Activated CD8-positive, alpha-beta T cell treated with anti-CD3 and anti-CD28 coated beads for 36 hours (primary cell): ENCODE results near the gene NXN. TPM values are rescaled to one million over a fixed set of nuclear protein-coding genes. Genes with fewer than 3 reads are reported as not detected.
"Not testable (repeated sequence)": the region's sequence is repeated elsewhere in the genome, so short reads cannot be mapped to it uniquely, and the experiment has no call there.

Experiments used
- ATAC-seq: fragments of 200-7000 bp; cut with Tn5 transposase; one replicate; pipeline ENCODE4 v1.10.0; 2021; ENCODE audit warnings: mild to moderate bottlenecking, moderate library complexity
- CTCF ChIA-PET: fragments of 350-600 bp; sonication (Branson Sonifier 250); formaldehyde crosslinking; loops from one replicate; lab custom pipeline; 2021; ENCODE audit warnings: antibody characterized with exemption; lab: Charles Lee
- POLR2A ChIA-PET: fragments of 350-600 bp; sonication (Branson Sonifier 250); formaldehyde crosslinking; loops from one replicate; lab custom pipeline; 2021; ENCODE audit warnings: antibody characterized with exemption; lab: Charles Lee
- DNase-seq: peaks from one replicate; pipeline ENCODE4 v3.0.0-alpha.2; 2020
- H3K27ac Mint-ChIP-seq: one replicate; pipeline ENCODE4 v1.8.0; 2021; ENCODE audit warnings: mild to moderate bottlenecking, mixed read lengths
- H3K27me3 Mint-ChIP-seq: one replicate; pipeline ENCODE4 v1.8.0; 2021; ENCODE audit warnings: mixed read lengths
- H3K36me3 Mint-ChIP-seq: one replicate; pipeline ENCODE4 v1.8.0; 2021; ENCODE audit warnings: low read depth, mixed read lengths
- H3K4me1 Mint-ChIP-seq: one replicate; pipeline ENCODE4 v1.8.0; 2021; ENCODE audit warnings: low read depth, mixed read lengths
- H3K4me3 Mint-ChIP-seq: one replicate; pipeline ENCODE4 v1.8.0; 2021; ENCODE audit warnings: mild to moderate bottlenecking, moderate library complexity, mixed read lengths
- H3K9me3 Mint-ChIP-seq: one replicate; pipeline ENCODE4 v1.8.0; 2021; ENCODE audit warnings: mixed read lengths
- CTCF ChIP-seq: fragments of 200-600 bp; IDR thresholded peaks from one replicate; pipeline ENCODE4 v1.8.0; 2022; ENCODE audit warnings: antibody characterized with exemption, mild to moderate bottlenecking
- intact Hi-C: fragments of 100-400 bp; cut with micrococcal nuclease; formaldehyde crosslinking; loops from one replicate; pipeline ENCODE4 v1.10.0; 2022
- total RNA-seq, 2 experiments: library from RNA; stranded (reverse); gene quantifications; one replicate each; pipeline ENCODE4 v1.2.3, GENCODE V29; 2021

Gene NXN
- total RNA-seq, 2 experiments from 2014 or later = 1.2 to 1.4 TPM

- DNase-seq (no peak), ATAC-seq (no peak)
- Mint-ChIP-seq H3K27me3 (peaks cover 31% of the 10 kb centered on the region), H3K4me1 (peaks cover 6% of the 10 kb centered on the region), H3K4me3 (no peak overlapping the region), H3K36me3 (no peaks in the 10 kb centered on the region), H3K9me3 (no peaks in the 10 kb centered on the region), H3K27ac (no peak overlapping the region)
- ChIA-PET POLR2A (no interaction called here), CTCF (no interaction called here)
- intact Hi-C loops = no loop called here
- no peak for TF ChIP-seq CTCF
Observed at GRCh38 chr17:848402-848801, 131.2 kb downstream of the NXN start.

- Mint-ChIP-seq H3K4me1 (peaks cover 6% of the 10 kb centered on the region), H3K9me3 (no peaks in the 10 kb centered on the region), H3K27me3 (peaks cover 34% of the 10 kb centered on the region), H3K4me3 (no peak overlapping the region), H3K36me3 (no peaks in the 10 kb centered on the region), H3K27ac (no peak overlapping the region)
- ChIA-PET CTCF (no interaction called here), POLR2A (no interaction called here)
- ATAC-seq = no peak
- no peak for DNase-seq
- intact Hi-C loops = no loop called here
- TF ChIP-seq CTCF = no peak
Observed at GRCh38 chr17:846901-847843, 132.4 kb downstream of the NXN start.

- ChIA-PET POLR2A (interaction anchor here (0.6 kb wide), 1 partner anchor 36 kb away, joined by 3 read pairs; no protein-coding TSS in a partner anchor), CTCF (no interaction called here)
- ATAC-seq (no peak), DNase-seq (no peak)
- no peaks in the 10 kb centered on the region for H3K9me3 Mint-ChIP-seq
- TF ChIP-seq CTCF = no peak
- H3K4me1 Mint-ChIP-seq = no peaks in the 10 kb centered on the region
- H3K36me3 Mint-ChIP-seq = no peaks in the 10 kb centered on the region
- intact Hi-C loops = no loop called here
- H3K27me3 Mint-ChIP-seq = peaks cover 12% of the 10 kb centered on the region
- H3K27ac Mint-ChIP-seq = no peak overlapping the region
- no peak overlapping the region for H3K4me3 Mint-ChIP-seq
Observed at GRCh38 chr17:841313-841712, 138.3 kb downstream of the NXN start.

- Mint-ChIP-seq H3K27ac (no peak overlapping the region), H3K9me3 (no peaks in the 10 kb centered on the region), H3K4me1 (no peaks in the 10 kb centered on the region), H3K27me3 (peaks cover 3% of the 10 kb centered on the region), H3K4me3 (no peak overlapping the region), H3K36me3 (no peaks in the 10 kb centered on the region)
- ChIA-PET POLR2A (interaction anchor here (1.1 kb wide), 1 partner anchor 134 kb away, joined by 6 read pairs; no protein-coding TSS in a partner anchor), CTCF (no interaction called here)
- no peak for TF ChIP-seq CTCF
- intact Hi-C loops = no loop called here
- no peak for ATAC-seq
- DNase-seq = no peak
Observed at GRCh38 chr17:838486-838885, 141.1 kb downstream of the NXN start.

- Mint-ChIP-seq H3K9me3 (peaks cover 2% of the 10 kb centered on the region), H3K27me3 (no peaks in the 10 kb centered on the region), H3K36me3 (no peaks in the 10 kb centered on the region), H3K4me3 (no peak overlapping the region), H3K4me1 (no peaks in the 10 kb centered on the region), H3K27ac (no peak overlapping the region)
- intact Hi-C loops = no loop called here
- ChIA-PET CTCF (no interaction called here), POLR2A (no interaction called here)
- ATAC-seq = no peak
- no peak for DNase-seq
- TF ChIP-seq CTCF = no peak
Observed at GRCh38 chr17:836151-836550, 143.4 kb downstream of the NXN start.

- ATAC-seq, H3K27me3 Mint-ChIP-seq, DNase-seq, H3K4me3 Mint-ChIP-seq, H3K36me3 Mint-ChIP-seq, H3K9me3 Mint-ChIP-seq, POLR2A ChIA-PET, intact Hi-C loops, CTCF ChIA-PET, H3K4me1 Mint-ChIP-seq, H3K27ac Mint-ChIP-seq: not testable (repeated sequence)
Observed at GRCh38 chr17:835721-836120, 143.9 kb downstream of the NXN start.
